GM12892 (cell line): Measurements from ENCODE around the gene MYOD1.

Experiments used
- POLR2A ChIP-seq: IDR thresholded peaks from 2 replicates; pipeline ENCODE4 v1.6.1; 2011; ENCODE audit warnings: low read depth, low read length, control low read depth
- POLR2AphosphoS5 ChIP-seq: IDR thresholded peaks from 2 replicates; pipeline ENCODE4 v1.6.1; 2011; ENCODE audit warnings: low read depth, low read length, control low read depth

DNA sequence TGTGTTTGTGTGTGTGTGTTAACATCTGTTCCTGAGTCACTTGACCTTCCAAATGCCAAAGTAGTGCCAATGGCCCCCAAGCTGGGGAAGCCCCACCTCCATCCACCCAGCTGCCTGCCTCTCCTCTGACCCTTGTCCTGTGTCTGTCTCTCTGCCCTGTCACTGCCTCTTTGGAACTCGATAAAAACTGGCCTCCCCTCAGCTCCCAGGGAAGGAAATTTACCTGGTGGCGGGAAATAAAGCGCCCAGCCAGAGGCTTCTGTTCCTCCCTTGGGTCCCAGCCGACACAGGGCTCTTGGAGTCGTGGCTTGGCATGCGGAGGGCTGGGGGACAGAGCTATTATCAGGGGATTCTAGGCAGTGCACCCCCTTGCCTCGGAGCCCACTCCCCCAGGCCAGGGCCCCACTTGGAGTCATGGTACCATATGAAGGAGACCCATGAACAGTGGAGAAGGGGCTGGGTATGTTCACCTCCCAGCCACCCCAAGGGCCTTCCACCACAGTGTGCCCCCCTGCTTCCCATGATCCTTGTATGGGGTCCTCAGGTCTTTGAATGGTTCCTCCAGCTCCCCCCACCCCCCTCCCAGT is 21.4 kb downstream of the MYOD1 start:
- TF ChIP-seq POLR2AphosphoS5, result no peak
- no peak for TF ChIP-seq POLR2A
